CD4-positive, alpha-beta T cell (primary cell): ENCODE measurements around the gene IRF8. TPM values are rescaled to one million over a fixed set of nuclear protein-coding genes. Genes with fewer than 3 reads are reported as not detected.

Experiments used
- ATAC-seq: fragments of 200-7000 bp; cut with Tn5 transposase; one replicate; pipeline ENCODE4 v1.10.0; 2022; ENCODE audit warnings: mild to moderate bottlenecking; ENCODE audit not compliant: poor library complexity
- CTCF ChIA-PET: fragments of 350-600 bp; sonication (Branson Sonifier 250); formaldehyde crosslinking; loops from one replicate; lab custom pipeline; 2021; ENCODE audit warnings: antibody characterized with exemption, inconsistent platforms; lab: Charles Lee
- POLR2A ChIA-PET: fragments of 350-600 bp; sonication (Branson Sonifier 250); formaldehyde crosslinking; loops from one replicate; lab custom pipeline; 2021; ENCODE audit warnings: antibody characterized with exemption, inconsistent platforms; lab: Charles Lee
- DNase-seq, 14 experiments: peaks; one replicate each; pipeline ENCODE4 v3.0.0-alpha.2; 2013 to 2020; ENCODE audit warnings: mixed read lengths in 2 of 14
- H3K27ac ChIP-seq, 2 donors: one replicate each; pipeline versions ENCODE4 v1.5.1 to v1.7.0; 2013; ENCODE audit warnings: low read length in 2 of 2, low read depth in 1 of 2, mild to moderate bottlenecking in 1 of 2
- H3K27me3 ChIP-seq, 2 experiments: 1 replicate in 1 of 2; 2 replicates in 1 of 2; pipeline versions ENCODE4 v1.6.1 to v1.7.0; 2013; ENCODE audit warnings: low read length in 2 of 2, control low read depth in 1 of 2, mild to moderate bottlenecking in 1 of 2, moderate library complexity in 1 of 2; ENCODE audit not compliant: insufficient read depth in 2 of 2, control insufficient read depth in 1 of 2
- H3K36me3 ChIP-seq: one replicate; pipeline ENCODE4 v1.6.1; 2013; ENCODE audit warnings: low read length, control low read depth; ENCODE audit not compliant: insufficient read depth
- H3K4me1 ChIP-seq: one replicate; pipeline ENCODE4 v1.6.1; 2013; ENCODE audit warnings: low read length, control low read depth; ENCODE audit not compliant: insufficient read depth
- H3K4me3 ChIP-seq: one replicate; pipeline ENCODE4 v1.5.1; 2013; ENCODE audit warnings: mild to moderate bottlenecking, low read length, moderate library complexity
- H3K9me3 ChIP-seq, 2 experiments: 1 replicate in 1 of 2; 2 replicates in 1 of 2; pipeline versions ENCODE4 v1.6.1 to v1.7.0; 2013; ENCODE audit warnings: low read length in 2 of 2, mild to moderate bottlenecking in 2 of 2, control low read depth in 1 of 2, moderate library complexity in 1 of 2; ENCODE audit not compliant: control insufficient read depth in 1 of 2, insufficient read depth in 1 of 2
- H3K27ac Mint-ChIP-seq: one replicate; pipeline ENCODE4 v1.8.0; 2020; ENCODE audit warnings: mixed read lengths
- H3K27me3 Mint-ChIP-seq: one replicate; pipeline ENCODE4 v1.8.0; 2021; ENCODE audit warnings: mixed read lengths
- H3K36me3 Mint-ChIP-seq: one replicate; pipeline ENCODE4 v1.8.0; 2021; ENCODE audit warnings: low read depth, mixed read lengths
- H3K4me1 Mint-ChIP-seq: one replicate; pipeline ENCODE4 v1.8.0; 2021; ENCODE audit warnings: low read depth, mixed read lengths
- H3K4me3 Mint-ChIP-seq: one replicate; pipeline ENCODE4 v1.8.0; 2020; ENCODE audit warnings: mild to moderate bottlenecking, mixed read lengths
- H3K9me3 Mint-ChIP-seq: one replicate; pipeline ENCODE4 v1.8.0; 2020; ENCODE audit warnings: mixed read lengths
- CTCF ChIP-seq: fragments of 200-600 bp; IDR thresholded peaks from one replicate; pipeline ENCODE4 v1.8.0; 2022; ENCODE audit warnings: antibody characterized with exemption, mild to moderate bottlenecking
- intact Hi-C, 2 experiments: fragments of 100-400 bp; cut with DNase I in 1 of 2; cut with micrococcal nuclease in 1 of 2; formaldehyde crosslinking; loops; one replicate each; pipeline versions ENCODE4 v1.15.1 to v1.9.0; 2023 to 2025; cut with DNase I, micrococcal nuclease
- total RNA-seq, 174 experiments: library from RNA in 2 of 174; stranded (reverse) in 2 of 174; gene quantifications; one replicate each; pipeline ENCODE4 v1.2.3 and lab custom pipeline; 2021 to 2026

The IRF8 gene
- total RNA-seq, 2 experiments from 2014 or later = 11.3 to 13.2 TPM

- Histone ChIP-seq H3K4me1 (peaks cover 28% of the 10 kb centered on the region), H3K27me3 (no peaks in the 10 kb centered on the region), H3K27ac (no peak overlapping the region), H3K4me3 (no peak overlapping the region), H3K9me3 (no peaks in the 10 kb centered on the region), H3K36me3 (no peaks in the 10 kb centered on the region)
- Mint-ChIP-seq H3K27ac (no peak overlapping the region), H3K4me3 (no peak overlapping the region), H3K4me1 (peaks cover 32% of the 10 kb centered on the region), H3K27me3 (no peaks in the 10 kb centered on the region), H3K36me3 (no peaks in the 10 kb centered on the region), H3K9me3 (no peaks in the 10 kb centered on the region)
- no peak for TF ChIP-seq CTCF
- POLR2A ChIA-PET = no interaction called here
- intact Hi-C loops = no loop called here
- DNase-seq (no peak), ATAC-seq (no peak)
- CTCF ChIA-PET = no interaction called here
Measured at GRCh38 chr16:85931596-85932402, 32.8 kb downstream of the IRF8 start.

DNA sequence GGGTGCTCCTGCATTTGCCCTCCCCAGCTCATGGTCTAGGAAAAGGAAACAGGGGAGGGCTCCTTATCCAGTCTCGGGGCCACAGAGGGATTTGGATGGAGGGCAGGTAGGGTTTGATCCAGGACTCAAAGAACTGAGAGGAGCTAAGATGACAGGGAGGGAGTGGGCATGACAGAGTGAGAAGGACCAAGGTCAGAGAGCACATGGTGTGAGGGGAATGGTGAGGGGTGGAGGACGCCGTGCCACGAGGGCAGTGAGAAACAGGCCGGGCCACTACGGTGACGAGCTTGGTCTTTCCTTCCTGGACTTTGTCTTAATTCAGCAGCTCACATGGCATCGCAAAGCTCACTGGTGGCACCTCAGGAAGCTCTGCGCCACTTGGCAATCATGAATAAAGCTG lies 35.2 kb downstream of the IRF8 start:
- ChIA-PET CTCF (no interaction called here), POLR2A (interaction anchor here (1.1 to 1.2 kb wide), 2 partner anchors 31 to 34 kb away, joined by 3 to 5 read pairs; no protein-coding TSS in a partner anchor)
- Mint-ChIP-seq H3K27me3 (no peaks in the 10 kb centered on the region), H3K27ac (peak overlapping the region; percentile 93), H3K4me1 (peaks cover 40% of the 10 kb centered on the region), H3K4me3 (no peak overlapping the region), H3K9me3 (no peaks in the 10 kb centered on the region), H3K36me3 (no peaks in the 10 kb centered on the region)
- Histone ChIP-seq H3K36me3 (no peaks in the 10 kb centered on the region), H3K9me3 (no peaks in the 10 kb centered on the region), H3K27ac (no peak overlapping the region), H3K4me3 (no peak overlapping the region), H3K27me3 (no peaks in the 10 kb centered on the region), H3K4me1 (peaks cover 34% of the 10 kb centered on the region)
- no peak for ATAC-seq
- intact Hi-C loops = no loop called here
- DNase-seq = no peak
- no peak for TF ChIP-seq CTCF

DNA sequence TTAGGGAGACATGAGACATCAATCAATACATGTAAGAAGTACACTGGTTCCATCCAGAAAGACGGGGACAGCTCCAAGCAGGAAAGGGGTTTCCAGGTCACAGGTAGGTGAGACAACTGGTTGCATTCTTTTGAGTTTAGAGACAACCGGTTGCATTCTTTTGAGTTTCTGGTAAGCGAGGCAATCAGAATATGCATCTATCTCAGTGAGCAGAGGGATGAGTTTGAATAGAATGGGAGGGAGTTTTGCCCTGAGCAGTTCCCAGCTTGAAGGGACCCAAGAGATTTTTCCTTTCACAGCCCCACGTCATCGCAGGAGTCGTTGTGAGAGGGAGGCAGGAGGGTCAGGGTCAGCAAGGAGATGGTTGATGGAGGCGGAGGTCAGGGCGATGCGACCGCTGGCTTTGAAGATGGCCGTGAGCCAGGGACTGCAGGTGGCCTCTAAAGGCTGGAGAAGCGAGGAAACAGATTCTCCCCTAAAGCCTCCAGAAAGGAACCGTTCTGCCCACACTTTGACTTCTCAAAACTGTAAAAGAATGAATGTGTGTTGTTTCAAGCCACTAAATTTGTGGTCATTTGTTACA lies 36.5 kb downstream of the IRF8 start:
- Mint-ChIP-seq H3K4me3 (peak overlapping the region; percentile 61), H3K4me1 (peaks cover 47% of the 10 kb centered on the region), H3K27ac (peak overlapping the region; percentile 93), H3K9me3 (peaks cover 2% of the 10 kb centered on the region), H3K27me3 (no peaks in the 10 kb centered on the region), H3K36me3 (no peaks in the 10 kb centered on the region)
- intact Hi-C loops = no loop called here
- ATAC-seq = no peak
- no peak for TF ChIP-seq CTCF
- H3K27me3 ChIP-seq = no peaks in the 10 kb centered on the region
- no peak for DNase-seq
- ChIA-PET POLR2A (interaction anchor here (0.6 to 1.8 kb wide), 10 partner anchors 8 to 220 kb away, joined by 3 to 9 read pairs (median 5); partner anchors contain the start of gene IRF8), CTCF (interaction anchor here (1.0 to 1.9 kb wide), 2 partner anchors 33 to 114 kb away, joined by 3 to 5 read pairs; no protein-coding TSS in a partner anchor)
- H3K36me3 ChIP-seq = no peaks in the 10 kb centered on the region
- H3K9me3 ChIP-seq = no peaks in the 10 kb centered on the region
- peak overlapping the region; percentile 39 for H3K4me3 ChIP-seq
- peaks cover 34% of the 10 kb centered on the region for H3K4me1 ChIP-seq
- H3K27ac ChIP-seq = peak overlapping the region; percentile 69 to 74
